HEK293 (cell line): ENCODE measurements around the gene CRB2.

Source experiments
- CTCF ChIA-PET: fragments of 350-600 bp; formaldehyde crosslinking; extraction: SDS; loops from one replicate; lab custom pipeline; 2021; ENCODE audit warnings: antibody characterized with exemption; lab: Yijun Ruan, JAX
- POLR2A ChIA-PET: fragments of 300-600 bp; formaldehyde crosslinking; extraction: SDS; loops from one replicate; lab custom pipeline; 2020; ENCODE audit warnings: antibody characterized with exemption, inconsistent platforms; lab: Yijun Ruan, JAX
- H3K27ac ChIP-seq: fragments of 200-500 bp; sonication (Bioruptor generic); 2 replicates; pipeline ENCODE4 v1.5.1; 2014; ENCODE audit warnings: low read depth, low read length, control low read depth, inconsistent platforms; ENCODE audit errors: extremely low read depth
- H3K36me3 ChIP-seq, 2 experiments: fragments of 200-500 bp in 1 of 2; sonication (Bioruptor generic) in 1 of 2; 1 replicate in 1 of 2; 2 replicates in 1 of 2; pipeline ENCODE4 v1.5.1; 2014 to 2017; ENCODE audit warnings: inconsistent platforms in 2 of 2, low read length in 2 of 2; ENCODE audit not compliant: control insufficient read depth in 2 of 2, insufficient read depth in 1 of 2
- H3K4me1 ChIP-seq: fragments of 200-500 bp; sonication (Bioruptor generic); 2 replicates; pipeline ENCODE4 v1.5.1; 2014; ENCODE audit warnings: mild to moderate bottlenecking, low read length, inconsistent platforms; ENCODE audit not compliant: control insufficient read depth, insufficient read depth
- H3K4me3 ChIP-seq: 2 replicates; pipeline ENCODE4 v1.5.1; 2011; ENCODE audit warnings: low read depth, mild to moderate bottlenecking, control low read depth, low read length, moderate library complexity
- H3K9me3 ChIP-seq: fragments of 200-500 bp; sonication (Bioruptor generic); 2 replicates; pipeline ENCODE4 v1.5.1; 2014; ENCODE audit warnings: low read depth, low read length, inconsistent platforms; ENCODE audit not compliant: control insufficient read depth, insufficient read depth
- AEBP2 ChIP-seq: fragments of 450-650 bp; formaldehyde crosslinking; IDR thresholded peaks from 2 replicates; pipeline ENCODE4 v1.5.1; 2016; ENCODE audit warnings: missing biosample characterization, missing genetic modification characterization, borderline replicate concordance
- ATF2 ChIP-seq: fragments of 450-650 bp; formaldehyde crosslinking; IDR thresholded peaks from 2 replicates; pipeline ENCODE4 v1.5.1; 2016; ENCODE audit warnings: missing biosample characterization, missing genetic modification characterization, low read depth
- BCL11B ChIP-seq: fragments of 450-650 bp; formaldehyde crosslinking; IDR thresholded peaks from 2 replicates; pipeline ENCODE4 v1.5.1; 2016; ENCODE audit warnings: low read depth, missing biosample characterization, missing genetic modification characterization
- EGR2 ChIP-seq: fragments of 450-650 bp; formaldehyde crosslinking; IDR thresholded peaks from 2 replicates; pipeline ENCODE4 v1.5.1; 2016; ENCODE audit warnings: low read depth, missing biosample characterization, missing genetic modification characterization
- PRDM2 ChIP-seq: fragments of 450-650 bp; formaldehyde crosslinking; IDR thresholded peaks from 2 replicates; pipeline ENCODE4 v1.5.1; 2016; ENCODE audit warnings: missing biosample characterization, missing genetic modification characterization, borderline replicate concordance
- ZBTB1 ChIP-seq: fragments of 450-650 bp; formaldehyde crosslinking; IDR thresholded peaks from 2 replicates; pipeline ENCODE4 v1.5.1; 2016; ENCODE audit warnings: missing biosample characterization, missing genetic modification characterization
- ZNF146 ChIP-seq: fragments of 450-650 bp; formaldehyde crosslinking; IDR thresholded peaks from 2 replicates; pipeline ENCODE4 v1.5.1; 2016; ENCODE audit warnings: missing biosample characterization, missing genetic modification characterization
- ZNF311 ChIP-seq: fragments of 450-650 bp; formaldehyde crosslinking; IDR thresholded peaks from 2 replicates; pipeline ENCODE4 v1.5.1; 2017; ENCODE audit warnings: missing biosample characterization, missing genetic modification characterization, borderline replicate concordance
- ZNF473 ChIP-seq: fragments of 450-650 bp; formaldehyde crosslinking; IDR thresholded peaks from 2 replicates; pipeline ENCODE4 v1.5.1; 2017; ENCODE audit warnings: missing biosample characterization, missing genetic modification characterization
- ZNF514 ChIP-seq: fragments of 450-650 bp; formaldehyde crosslinking; IDR thresholded peaks from 2 replicates; pipeline ENCODE4 v1.5.1; 2016; ENCODE audit warnings: missing biosample characterization, missing genetic modification characterization
- ZNF549 ChIP-seq: fragments of 450-650 bp; IDR thresholded peaks from 2 replicates; pipeline ENCODE4 v1.5.1; 2018; ENCODE audit warnings: missing biosample characterization, missing genetic modification characterization, mild to moderate bottlenecking, inconsistent platforms, moderate library complexity
- ZNF558 ChIP-seq: fragments of 450-650 bp; formaldehyde crosslinking; IDR thresholded peaks from 2 replicates; pipeline ENCODE4 v1.5.1; 2016; ENCODE audit warnings: missing biosample characterization, missing genetic modification characterization
- ZNF560 ChIP-seq: fragments of 450-650 bp; formaldehyde crosslinking; IDR thresholded peaks from 2 replicates; pipeline ENCODE4 v1.5.1; 2017; ENCODE audit warnings: missing biosample characterization, missing genetic modification characterization, borderline replicate concordance
- ZNF621 ChIP-seq: fragments of 450-650 bp; formaldehyde crosslinking; IDR thresholded peaks from 2 replicates; pipeline ENCODE4 v1.5.1; 2017; ENCODE audit warnings: missing biosample characterization, missing genetic modification characterization
- ZNF639 ChIP-seq: fragments of 450-650 bp; formaldehyde crosslinking; IDR thresholded peaks from 2 replicates; pipeline ENCODE4 v1.5.1; 2016; ENCODE audit warnings: missing biosample characterization, missing genetic modification characterization
- ZNF658 ChIP-seq: fragments of 450-650 bp; formaldehyde crosslinking; IDR thresholded peaks from 2 replicates; pipeline ENCODE4; 2016; ENCODE audit warnings: missing biosample characterization, missing genetic modification characterization
- ZNF670 ChIP-seq: fragments of 450-650 bp; formaldehyde crosslinking; IDR thresholded peaks from 2 replicates; pipeline ENCODE4 v1.5.1; 2016; ENCODE audit warnings: missing biosample characterization, missing genetic modification characterization, low read depth
- ZNF677 ChIP-seq: fragments of 450-650 bp; IDR thresholded peaks from 2 replicates; pipeline ENCODE4 v1.5.0; 2018; ENCODE audit warnings: missing biosample characterization, mild to moderate bottlenecking, missing genetic modification characterization, moderate library complexity
- ZNF707 ChIP-seq: fragments of 450-650 bp; formaldehyde crosslinking; IDR thresholded peaks from 2 replicates; pipeline ENCODE4 v1.5.1; 2016; ENCODE audit warnings: missing biosample characterization, missing genetic modification characterization
- ZNF837 ChIP-seq: fragments of 450-650 bp; formaldehyde crosslinking; IDR thresholded peaks from 2 replicates; pipeline ENCODE4 v1.5.1; 2016; ENCODE audit warnings: missing biosample characterization, missing genetic modification characterization

Gene CRB2

GRCh38 chr9:123370108-123370507 lies 14.1 kb downstream of the CRB2 start:
- Histone ChIP-seq H3K27ac (no peak overlapping the region), H3K9me3 (no peaks in the 10 kb centered on the region), H3K4me3 (no peak overlapping the region), H3K4me1 (no peaks in the 10 kb centered on the region), H3K36me3 (no peaks in the 10 kb centered on the region)
- ChIA-PET CTCF (interaction anchor here (0.6 kb wide), 1 partner anchor 435 kb away, joined by 3 read pairs; no protein-coding TSS in a partner anchor), POLR2A (no interaction called here)
- TF ChIP-seq EGR2 (tag by site-specific recombination): no peak
- no peak for TF ChIP-seq ZNF707 (tag by site-specific recombination)
- no peak for TF ChIP-seq ZNF473 (tag by site-specific recombination)
- TF ChIP-seq ZNF514 (tag by site-specific recombination): no peak
- TF ChIP-seq BCL11B (tag by site-specific recombination): no peak
- TF ChIP-seq ATF2 (tag by site-specific recombination): no peak
- TF ChIP-seq ZNF560 (tag by site-specific recombination): no peak
- TF ChIP-seq ZNF146 (tag by site-specific recombination): no peak
- no peak for TF ChIP-seq ZBTB1
- TF ChIP-seq ZNF549 (tag by site-specific recombination): no peak
- no peak for TF ChIP-seq ZNF558
- no peak for TF ChIP-seq AEBP2
- TF ChIP-seq ZNF837 (tag by site-specific recombination): no peak
- no peak for TF ChIP-seq ZNF677 (tag by site-specific recombination)
- TF ChIP-seq ZNF311 (tag by site-specific recombination): no peak
- no peak for TF ChIP-seq PRDM2 (tag by site-specific recombination)
- no peak for TF ChIP-seq ZNF639
- TF ChIP-seq ZNF621 (tag by site-specific recombination): no peak
- TF ChIP-seq ZNF670 (tag by site-specific recombination): no peak
- TF ChIP-seq ZNF658 (tag by site-specific recombination): no peak
